Measurements from ENCODE around the gene FCRLB. TPM values are rescaled to one million over a fixed set of nuclear protein-coding genes. Genes with fewer than 3 reads are reported as not detected.

FCRLB gene
- total and polyA plus RNA-seq, 9 of the 15 experiments (the other 6 are each of a cell fraction or from before 2014, with no cell fraction given): 0.20 to 4.6 (median 1.3) TPM

DNA sequence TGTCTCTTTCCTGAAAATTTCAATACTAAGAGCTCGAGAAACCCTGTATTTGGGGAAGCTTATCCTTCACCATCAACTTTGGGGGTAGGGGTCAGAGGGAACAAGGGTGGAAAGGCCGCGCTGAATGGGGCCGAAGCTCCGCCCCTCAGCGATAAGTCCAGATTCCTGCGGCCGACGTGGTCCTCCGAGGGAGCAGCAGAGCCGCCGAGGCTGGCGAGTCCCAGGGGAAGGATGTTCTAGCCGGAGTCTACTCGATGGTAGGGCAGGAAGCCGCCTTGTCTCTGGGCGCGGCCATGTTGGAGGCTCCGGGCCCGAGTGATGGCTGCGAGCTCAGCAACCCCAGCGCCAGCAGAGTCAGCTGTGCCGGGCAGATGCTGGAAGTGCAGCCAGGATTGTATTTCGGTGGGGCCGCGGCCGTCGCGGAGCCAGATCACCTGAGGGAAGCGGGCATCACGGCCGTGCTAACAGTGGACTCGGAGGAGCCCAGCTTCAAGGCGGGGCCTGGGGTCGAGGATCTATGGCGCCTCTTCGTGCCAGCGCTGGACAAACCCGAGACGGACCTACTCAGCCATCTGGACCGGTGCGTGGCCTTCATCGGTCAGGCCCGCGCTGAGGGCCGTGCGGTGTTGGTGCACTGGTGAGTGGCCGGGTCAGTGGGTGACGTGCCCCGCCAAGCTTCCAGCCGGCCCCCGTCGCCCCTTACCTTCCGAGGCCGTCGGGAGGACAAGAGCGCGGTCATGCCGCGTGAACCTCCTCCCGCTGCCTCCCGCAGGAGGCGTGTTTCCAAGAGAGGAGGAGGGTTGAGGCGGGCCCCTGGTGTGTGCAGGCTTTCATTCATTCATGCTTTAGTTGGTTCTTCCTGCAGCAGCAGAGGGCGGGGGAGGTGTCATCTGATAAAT lies 28.4 kb downstream of the FCRLB start, which contains the start of gene DUSP12 (continued):
- TF ChIP-seq, protein P1, sequence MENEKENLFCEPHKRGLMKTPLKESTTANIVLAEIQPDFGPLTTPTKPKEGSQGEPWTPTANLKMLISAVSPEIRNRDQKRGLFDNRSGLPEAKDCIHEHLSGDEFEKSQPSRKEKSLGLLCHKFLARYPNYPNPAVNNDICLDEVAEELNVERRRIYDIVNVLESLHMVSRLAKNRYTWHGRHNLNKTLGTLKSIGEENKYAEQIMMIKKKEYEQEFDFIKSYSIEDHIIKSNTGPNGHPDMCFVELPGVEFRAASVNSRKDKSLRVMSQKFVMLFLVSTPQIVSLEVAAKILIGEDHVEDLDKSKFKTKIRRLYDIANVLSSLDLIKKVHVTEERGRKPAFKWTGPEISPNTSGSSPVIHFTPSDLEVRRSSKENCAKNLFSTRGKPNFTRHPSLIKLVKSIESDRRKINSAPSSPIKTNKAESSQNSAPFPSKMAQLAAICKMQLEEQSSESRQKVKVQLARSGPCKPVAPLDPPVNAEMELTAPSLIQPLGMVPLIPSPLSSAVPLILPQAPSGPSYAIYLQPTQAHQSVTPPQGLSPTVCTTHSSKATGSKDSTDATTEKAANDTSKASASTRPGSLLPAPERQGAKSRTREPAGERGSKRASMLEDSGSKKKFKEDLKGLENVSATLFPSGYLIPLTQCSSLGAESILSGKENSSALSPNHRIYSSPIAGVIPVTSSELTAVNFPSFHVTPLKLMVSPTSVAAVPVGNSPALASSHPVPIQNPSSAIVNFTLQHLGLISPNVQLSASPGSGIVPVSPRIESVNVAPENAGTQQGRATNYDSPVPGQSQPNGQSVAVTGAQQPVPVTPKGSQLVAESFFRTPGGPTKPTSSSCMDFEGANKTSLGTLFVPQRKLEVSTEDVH (IDR thresholded peaks at IDR 0.05; ENCODE audit: low read depth, partially characterized antibody): peak; percentile 19
- TF ChIP-seq SIX5 (IDR thresholded peaks at IDR 0.05; ENCODE audit: borderline replicate concordance in 1 of 2, insufficient read depth in 1 of 2, low read depth in 1 of 2, low read length in 2 of 2) (peak in 1 of 2 experiments; percentile 18; a peak in 2 of 4 replicates), POU5F1 (IDR thresholded peaks at IDR 0.05; ENCODE audit: borderline replicate concordance, low read depth, low read length, partially characterized antibody) (no peak), SP1 (CRISPR knock-in tag; IDR thresholded peaks at IDR 0.05) (peak; percentile 85), HMGN3 (IDR thresholded peaks at IDR 0.05; ENCODE audit: borderline replicate concordance, extremely low read depth, insufficient read length, low read depth, low read length) (no peak), ZNF644 (tag; IDR thresholded peaks at IDR 0.05; ENCODE audit: low read depth) (no peak), BMI1 (IDR thresholded peaks at IDR 0.05; ENCODE audit: low read length) (no peak), SIN3B (IDR thresholded peaks at IDR 0.05; ENCODE audit: low read depth) (peak; percentile 58; the same call in 1 of the 2 replicates), ZNF408 (CRISPR knock-in tag; IDR thresholded peaks at IDR 0.05; ENCODE audit: low read depth) (no peak), CBFA2T3 (IDR thresholded peaks at IDR 0.05) (no peak; the same call in 1 of the 2 replicates), WHSC1 (IDR thresholded peaks at IDR 0.05; ENCODE audit: low read length) (no peak), BRD4 (IDR thresholded peaks at IDR 0.05) (peak; percentile 67; the same call in 1 of the 2 replicates), ZNF586 (CRISPR knock-in tag; conservative IDR thresholded peaks at IDR 0.05) (no peak), SETDB1 (IDR thresholded peaks at IDR 0.05; ENCODE audit: low read length) (no peak), MTF1 (CRISPR knock-in tag; IDR thresholded peaks at IDR 0.05; ENCODE audit: borderline replicate concordance) (no peak), PRPF4 (IDR thresholded peaks at IDR 0.05; ENCODE audit: insufficient read depth, low read depth, low read length, poor library complexity, severe bottlenecking) (no peak), CBX5 (IDR thresholded peaks at IDR 0.05; ENCODE audit: borderline replicate concordance, low read depth) (no peak), EP400 (IDR thresholded peaks at IDR 0.05) (peak; percentile 94), MXI1 (IDR thresholded peaks at IDR 0.05; ENCODE audit: low read depth, low read length) (peak; percentile 80), ZZZ3 (IDR thresholded peaks at IDR 0.05) (no peak), KAT8 (IDR thresholded peaks at IDR 0.05; ENCODE audit: low read depth) (no peak), SRSF3 (IDR thresholded peaks at IDR 0.05; ENCODE audit: insufficient read depth, low read length) (no peak)
- TF ChIP-seq, protein P2, sequence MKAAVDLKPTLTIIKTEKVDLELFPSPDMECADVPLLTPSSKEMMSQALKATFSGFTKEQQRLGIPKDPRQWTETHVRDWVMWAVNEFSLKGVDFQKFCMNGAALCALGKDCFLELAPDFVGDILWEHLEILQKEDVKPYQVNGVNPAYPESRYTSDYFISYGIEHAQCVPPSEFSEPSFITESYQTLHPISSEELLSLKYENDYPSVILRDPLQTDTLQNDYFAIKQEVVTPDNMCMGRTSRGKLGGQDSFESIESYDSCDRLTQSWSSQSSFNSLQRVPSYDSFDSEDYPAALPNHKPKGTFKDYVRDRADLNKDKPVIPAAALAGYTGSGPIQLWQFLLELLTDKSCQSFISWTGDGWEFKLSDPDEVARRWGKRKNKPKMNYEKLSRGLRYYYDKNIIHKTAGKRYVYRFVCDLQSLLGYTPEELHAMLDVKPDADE (conservative IDR thresholded peaks at IDR 0.05; ENCODE audit: control insufficient read depth, low read depth, low read length): peak; percentile 53
- TF ChIP-seq, protein P3, sequence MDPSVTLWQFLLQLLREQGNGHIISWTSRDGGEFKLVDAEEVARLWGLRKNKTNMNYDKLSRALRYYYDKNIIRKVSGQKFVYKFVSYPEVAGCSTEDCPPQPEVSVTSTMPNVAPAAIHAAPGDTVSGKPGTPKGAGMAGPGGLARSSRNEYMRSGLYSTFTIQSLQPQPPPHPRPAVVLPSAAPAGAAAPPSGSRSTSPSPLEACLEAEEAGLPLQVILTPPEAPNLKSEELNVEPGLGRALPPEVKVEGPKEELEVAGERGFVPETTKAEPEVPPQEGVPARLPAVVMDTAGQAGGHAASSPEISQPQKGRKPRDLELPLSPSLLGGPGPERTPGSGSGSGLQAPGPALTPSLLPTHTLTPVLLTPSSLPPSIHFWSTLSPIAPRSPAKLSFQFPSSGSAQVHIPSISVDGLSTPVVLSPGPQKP (CRISPR knock-in tag; IDR thresholded peaks at IDR 0.05): no peak

Data from K562 (cell line).